ELF-1 (cell line): ENCODE data around the gene EP400.
A peak's percentile ranks its signal among the peaks of the same experiment; 100 is the strongest.
"Not testable (repeated sequence)": the region's sequence is repeated elsewhere in the genome, so short reads cannot be mapped to it uniquely, and the experiment has no call there.

Experiments
- DNase-seq: peaks from one replicate; pipeline ENCODE4 v3.0.0-alpha.2; 2016; ENCODE audit warnings: low read depth, low spot score

Gene EP400

DNA sequence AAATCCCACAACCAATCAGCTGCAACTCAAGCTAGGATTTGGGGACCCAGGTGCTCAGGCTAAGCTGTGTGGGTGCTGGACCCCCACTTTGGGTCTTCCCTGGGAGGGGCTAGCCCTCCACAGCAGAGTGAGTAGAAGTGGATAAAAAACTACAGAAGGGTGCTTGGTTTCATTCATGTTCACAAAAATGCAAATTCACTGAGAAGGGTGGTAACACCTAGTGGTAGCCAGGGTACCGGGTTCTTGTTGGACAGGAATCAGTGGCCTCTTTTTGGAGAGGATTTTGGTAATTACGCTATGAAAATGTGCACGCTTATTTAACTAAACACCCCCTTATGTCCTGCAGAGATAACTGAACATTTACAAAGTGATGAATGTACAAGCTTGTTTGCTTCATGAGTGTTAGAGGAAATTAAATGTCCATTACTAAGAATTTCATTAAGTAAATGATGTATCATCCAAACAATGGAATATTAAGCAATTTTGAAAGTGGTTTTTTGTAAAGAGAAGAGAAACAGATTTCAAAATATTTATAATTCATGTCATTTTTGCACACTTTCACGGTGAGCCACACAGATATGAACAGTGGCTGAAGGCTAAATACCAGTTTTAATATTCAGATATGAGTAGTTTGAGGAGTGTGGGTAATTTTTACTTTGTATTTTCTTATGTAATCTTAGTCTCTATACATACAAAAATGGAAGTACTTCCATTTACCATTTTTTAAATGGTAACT, 116.0 kb downstream of the EP400 start:
- no peak for DNase-seq

GRCh38 chr12:132066345-132066685, 116.6 kb downstream of the EP400 start:
- no peak for DNase-seq

DNA sequence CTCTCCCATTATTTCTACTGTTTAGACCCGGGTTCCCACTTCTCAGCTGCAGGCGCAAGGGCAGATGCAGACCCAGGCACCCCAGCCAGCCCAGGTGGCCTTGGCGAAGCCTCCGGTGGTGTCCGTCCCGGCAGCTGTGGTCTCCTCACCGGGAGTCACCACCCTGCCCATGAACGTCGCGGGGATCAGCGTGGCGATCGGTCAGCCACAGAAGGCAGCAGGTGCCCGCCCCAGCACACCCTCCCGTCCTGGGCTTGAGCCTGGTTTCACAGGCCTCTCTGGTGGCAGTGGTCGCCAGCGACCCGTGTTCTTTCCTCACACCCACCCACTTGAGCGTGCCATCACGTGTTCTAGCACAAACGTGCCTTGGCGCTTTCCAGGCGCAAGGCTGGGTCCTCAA, 117.0 kb downstream of the EP400 start:
- no peak for DNase-seq

- DNase-seq = no peak
Measured at GRCh38 chr12:132067182-132067581, 117.4 kb downstream of the EP400 start.

GRCh38 chr12:132068250-132068649, 118.5 kb downstream of the EP400 start:
- no peak for DNase-seq

DNA sequence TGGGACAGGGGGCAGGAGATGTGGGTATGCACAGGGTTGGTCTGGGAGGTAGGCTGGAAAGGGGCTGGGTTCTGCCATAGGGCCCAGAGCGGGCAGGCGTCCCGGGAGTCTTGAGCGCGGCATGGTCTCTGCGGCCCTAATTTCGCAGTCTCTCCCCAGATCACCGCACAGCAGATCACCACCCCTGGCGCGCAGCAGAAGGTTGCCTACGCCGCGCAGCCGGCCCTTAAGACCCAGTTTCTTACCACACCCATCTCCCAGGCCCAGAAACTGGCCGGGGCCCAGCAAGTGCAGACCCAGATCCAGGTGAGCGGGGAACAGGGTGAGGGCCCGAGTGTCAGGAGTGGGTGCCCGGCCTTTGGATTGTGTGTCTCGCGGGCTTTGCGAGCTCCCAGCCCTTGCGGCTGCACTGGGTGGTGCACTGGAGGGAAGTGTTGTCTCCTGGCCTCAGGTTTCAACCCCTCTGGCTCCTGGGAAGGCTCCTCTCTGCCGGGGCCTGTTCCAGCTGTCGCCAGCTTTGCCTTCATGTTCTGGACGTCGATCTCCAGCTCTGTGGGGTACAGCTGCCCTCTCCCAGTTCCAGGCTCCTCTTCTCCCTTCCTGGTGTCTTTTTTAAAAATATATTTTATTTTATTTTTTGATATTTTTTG, 119.7 kb downstream of the EP400 start:
- DNase-seq = no peak

DNA sequence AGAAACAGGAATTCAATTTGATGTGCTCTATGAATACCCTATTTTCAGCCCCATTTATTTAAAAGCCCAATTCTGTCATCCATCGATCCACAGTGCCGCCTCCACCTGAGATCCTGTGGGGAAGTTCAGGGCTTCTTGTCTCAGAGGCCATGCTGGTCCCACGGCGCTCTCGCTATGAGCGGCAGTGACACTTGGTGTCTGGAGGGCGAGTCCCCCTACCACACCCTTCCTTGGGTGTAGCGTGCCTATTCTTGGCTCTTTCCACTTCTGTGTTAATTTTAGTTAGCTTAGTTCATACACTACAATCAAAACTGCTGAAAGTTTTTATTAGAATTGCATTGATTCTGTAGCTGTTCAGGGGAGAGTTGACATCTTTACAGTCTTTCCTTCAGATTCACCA, 120.6 kb downstream of the EP400 start:
- DNase-seq = no peak

DNA sequence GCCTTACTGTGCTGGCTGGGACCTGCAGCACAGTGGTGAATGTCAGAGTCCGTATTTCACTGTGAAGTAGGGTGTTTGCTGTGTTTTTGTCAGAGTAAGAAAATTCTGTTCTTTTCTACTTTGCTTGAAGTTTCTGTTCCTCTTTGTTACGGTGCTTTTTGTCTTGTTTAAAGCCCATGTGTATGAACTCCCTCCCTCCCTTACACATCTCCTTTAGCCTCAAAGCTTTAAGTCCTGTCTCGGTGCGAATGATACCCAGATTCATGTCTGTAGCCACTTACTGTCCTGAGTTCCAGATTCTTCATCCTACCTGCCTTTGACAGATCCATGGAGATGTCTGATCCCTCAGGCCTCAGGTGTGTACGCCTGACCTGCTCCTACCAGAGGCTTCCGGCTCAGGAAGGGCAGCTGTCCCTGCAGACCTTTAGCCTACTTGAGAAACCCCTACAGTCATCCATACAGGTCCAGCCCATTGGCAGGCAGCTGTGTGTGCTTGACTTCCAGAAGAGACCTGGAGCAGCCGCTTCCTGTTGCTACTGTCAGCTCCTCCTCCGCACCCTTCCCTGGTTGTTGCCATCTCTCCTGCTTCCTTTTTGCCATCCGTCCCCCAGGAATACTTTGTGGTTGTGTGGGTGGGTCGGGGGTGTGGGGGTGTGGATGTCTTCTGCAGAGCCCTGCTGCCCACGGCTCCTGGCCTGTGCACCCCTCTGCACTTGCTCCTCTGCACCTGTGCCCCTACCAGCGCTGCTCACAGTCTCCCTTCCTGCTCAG, 121.5 kb downstream of the EP400 start:
- DNase-seq = no peak

DNA sequence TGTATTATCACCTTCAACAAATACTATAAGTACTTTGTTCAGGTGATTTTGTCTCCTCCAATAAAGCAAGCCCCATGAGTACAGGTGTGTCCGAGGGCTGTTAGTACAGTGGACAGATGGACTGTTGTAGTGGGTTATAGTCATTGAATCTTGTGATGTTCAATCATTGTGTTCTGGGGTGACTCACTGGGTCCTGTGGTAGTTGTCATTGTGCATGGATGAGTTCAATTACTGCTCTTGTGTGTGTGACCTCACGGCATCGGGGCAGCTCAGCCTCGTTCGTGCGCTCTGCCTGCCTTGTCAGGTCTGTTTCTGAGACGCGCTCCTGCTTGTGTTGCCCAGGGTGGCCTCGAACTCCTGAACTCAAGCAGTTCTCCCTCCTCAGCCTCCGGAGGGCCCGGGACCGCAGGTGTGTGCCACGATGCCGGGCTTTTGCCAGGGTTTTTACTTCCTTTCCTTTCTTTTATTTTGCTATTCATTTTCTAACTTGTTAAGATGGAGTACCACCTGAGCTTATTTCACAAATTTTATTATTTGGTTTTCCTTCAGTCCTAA, 122.2 kb downstream of the EP400 start:
- no peak for DNase-seq

DNA sequence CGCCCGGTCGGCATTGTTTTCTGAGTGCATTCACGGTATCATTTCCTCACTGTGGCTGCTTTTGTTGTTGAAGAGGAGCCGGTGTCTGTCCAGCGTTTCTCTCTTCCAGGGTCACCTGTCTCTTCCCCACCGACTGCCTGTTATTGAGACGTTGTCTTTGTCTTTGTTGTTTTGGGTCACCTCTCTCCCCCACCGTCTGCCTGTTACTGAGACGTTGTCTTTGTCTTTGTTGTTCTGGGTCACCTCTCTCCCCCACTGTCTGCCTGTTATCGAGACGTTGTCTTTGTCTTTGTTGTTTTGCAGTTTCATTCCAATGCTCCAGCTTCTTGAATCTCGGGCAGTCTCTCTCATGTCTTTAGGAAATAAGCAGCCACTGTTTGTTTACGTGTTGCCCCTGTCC, 124.5 kb downstream of the EP400 start:
- DNase-seq = peak; percentile 65

DNA sequence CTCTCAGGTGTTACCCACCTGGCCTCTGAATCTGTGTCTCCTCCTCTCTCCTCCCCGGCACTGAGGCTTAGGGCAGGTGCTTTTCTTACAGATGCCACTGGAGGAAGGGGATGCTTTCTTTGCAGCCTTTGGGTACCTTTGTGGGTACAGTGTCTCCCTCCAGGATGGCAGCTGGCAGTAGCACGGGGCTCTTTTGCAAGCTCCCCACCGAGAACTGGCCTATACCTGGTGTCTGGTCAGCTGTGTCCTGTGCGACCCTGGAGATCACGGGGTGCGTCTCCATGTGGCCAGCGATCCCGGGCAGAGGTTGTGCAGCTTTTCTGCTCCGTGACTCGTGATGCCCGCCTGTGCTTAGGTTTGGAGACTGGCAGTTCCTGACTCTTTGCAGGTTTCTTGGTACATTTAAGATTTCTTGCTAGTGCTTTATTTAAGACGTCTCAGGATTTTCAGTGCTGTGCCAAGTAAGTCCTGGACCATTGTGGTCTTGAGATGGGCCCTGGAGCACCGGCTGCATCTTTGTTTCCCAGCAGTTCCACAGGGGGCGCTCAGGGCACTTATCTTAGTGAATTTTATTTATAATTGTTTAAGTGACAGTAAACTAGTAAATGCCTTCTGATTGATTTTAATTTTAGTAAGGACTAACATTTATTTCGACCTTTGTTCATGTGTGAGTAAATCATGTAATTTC, 125.4 kb downstream of the EP400 start:
- no peak for DNase-seq

- DNase-seq = no peak
Measured at GRCh38 chr12:132075714-132076553, 126.2 kb downstream of the EP400 start.

- no peak for DNase-seq
Measured at GRCh38 chr12:132076711-132077110, 127.0 kb downstream of the EP400 start.

DNA sequence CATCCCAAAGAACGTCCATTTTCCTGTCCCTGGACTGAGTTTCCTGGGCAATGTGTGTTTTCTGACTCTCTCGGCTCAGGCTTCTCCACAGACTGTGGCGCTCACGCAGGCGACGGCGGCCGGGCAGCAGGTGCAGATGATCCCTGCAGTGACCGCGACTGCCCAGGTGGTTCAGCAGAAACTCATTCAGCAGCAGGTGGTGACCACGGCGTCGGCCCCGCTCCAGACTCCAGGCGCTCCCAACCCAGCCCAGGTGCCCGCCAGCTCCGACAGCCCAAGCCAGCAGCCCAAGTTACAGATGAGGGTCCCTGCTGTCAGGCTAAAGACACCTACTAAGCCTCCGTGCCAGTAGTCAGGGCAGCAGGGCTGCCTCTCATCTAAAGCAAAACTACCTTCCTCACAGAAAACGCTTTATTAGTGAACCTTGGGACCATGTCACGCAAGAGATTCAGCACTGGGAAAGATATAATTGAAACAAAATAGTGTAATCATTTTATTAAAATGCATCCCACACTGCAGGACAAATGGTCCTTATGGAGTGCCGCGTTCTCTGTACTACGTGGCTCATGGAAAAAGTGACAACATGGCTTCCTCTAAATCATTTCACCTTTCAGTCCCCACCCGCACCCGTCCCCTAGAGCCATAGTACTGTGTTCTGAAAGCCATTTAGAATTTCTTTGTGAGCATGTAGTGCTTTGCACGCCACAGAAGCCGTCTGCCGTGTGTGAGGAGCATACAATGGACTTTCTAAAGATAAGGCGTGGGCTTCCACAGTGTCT, 127.8 kb downstream of the EP400 start:
- DNase-seq = no peak

DNA sequence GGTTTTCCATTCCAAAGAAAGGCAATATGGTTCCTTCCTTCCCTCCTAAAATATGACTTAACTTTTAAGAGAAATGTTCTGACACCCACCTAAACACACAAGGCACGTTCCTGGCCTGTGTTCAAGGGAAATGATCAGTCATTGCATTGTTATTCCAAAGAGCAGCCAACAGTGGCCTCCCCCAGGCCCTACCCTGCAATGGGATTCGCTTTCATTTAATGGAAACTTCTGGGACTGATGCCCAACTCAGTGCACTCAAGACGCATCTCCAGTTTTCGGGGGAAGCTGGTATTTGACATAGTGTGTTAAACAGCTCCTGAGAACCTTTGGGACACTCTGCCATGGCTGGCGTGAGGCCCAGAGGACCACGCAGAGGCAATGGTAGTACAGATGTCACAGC, 128.4 kb downstream of the EP400 start:
- no peak for DNase-seq

GRCh38 chr12:132079200-132079599, 129.5 kb downstream of the EP400 start:
- no peak for DNase-seq

GRCh38 chr12:132079695-132080094, 130.0 kb downstream of the EP400 start:
- no peak for DNase-seq

DNA sequence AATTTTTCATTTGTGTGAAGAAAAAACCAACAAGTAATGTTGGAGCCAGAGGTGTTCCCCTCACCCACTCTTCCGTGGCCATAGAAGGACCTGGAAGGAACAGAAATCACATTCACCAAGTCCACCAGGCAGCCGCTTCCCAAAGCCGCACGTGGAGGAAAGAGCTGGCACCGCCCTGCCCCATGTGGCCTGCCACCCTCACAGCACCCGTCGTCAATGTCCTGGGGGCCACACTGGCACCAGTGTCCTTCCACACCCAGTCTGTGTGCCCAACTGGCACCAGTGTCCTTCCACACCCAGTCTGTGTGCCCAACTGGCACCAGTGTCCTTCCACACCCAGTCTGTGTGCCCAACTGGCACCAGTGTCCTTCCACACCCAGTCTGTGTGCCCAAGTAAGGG, 130.8 kb downstream of the EP400 start:
- DNase-seq = not testable (repeated sequence)

DNA sequence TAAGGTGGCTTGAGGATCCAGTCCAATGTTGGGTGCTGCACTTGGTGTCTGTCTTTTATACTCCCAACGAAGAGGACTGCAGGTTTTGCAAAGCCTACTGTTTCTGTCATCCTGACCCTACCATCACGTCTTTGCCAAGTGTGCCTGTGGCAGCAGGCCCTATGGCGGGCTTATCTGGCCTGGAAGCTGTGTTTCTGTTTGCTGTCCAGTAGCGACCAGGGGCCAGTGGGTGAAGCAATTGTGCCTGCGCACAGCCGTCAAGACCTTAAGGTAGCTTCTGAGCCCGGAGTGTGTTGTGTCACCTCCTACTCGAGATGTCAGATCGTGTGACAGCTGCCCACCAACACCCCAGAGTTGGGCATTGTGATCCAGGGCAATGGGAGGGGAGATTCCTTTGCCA, 131.7 kb downstream of the EP400 start:
- DNase-seq = no peak

DNA sequence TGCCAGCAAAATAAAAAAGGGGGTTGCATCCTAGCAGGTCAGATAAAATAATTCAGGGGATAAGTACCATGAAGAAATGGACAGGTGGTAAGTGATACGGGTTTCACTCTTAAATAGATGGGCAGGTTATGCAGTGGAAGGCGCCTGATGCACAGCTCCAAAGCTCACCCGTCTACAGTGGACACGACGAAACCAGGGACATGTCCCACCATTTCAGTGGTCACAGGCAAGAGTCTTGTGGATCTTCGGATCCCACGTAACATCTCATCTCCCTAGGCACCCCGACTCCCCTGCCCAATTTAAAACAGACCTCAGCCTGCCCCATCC, 133.8 kb downstream of the EP400 start:
- DNase-seq = no peak
